Ishikawa (cell line): ENCODE results near the gene PRDM1.

ENCODE experiments used
- CEBPB ChIP-seq: IDR thresholded peaks from 2 replicates; pipeline ENCODE4 v1.6.1; 2012
- CREB1 ChIP-seq: IDR thresholded peaks from 2 replicates; pipeline ENCODE4 v1.6.1; 2012; ENCODE audit warnings: low read depth
- EGR1 ChIP-seq: IDR thresholded peaks from 2 replicates; pipeline ENCODE4 v1.6.1; 2012
- EP300 ChIP-seq: IDR thresholded peaks from 2 replicates; pipeline ENCODE4 v1.6.1; 2012; ENCODE audit warnings: borderline replicate concordance
- FOXM1 ChIP-seq: IDR thresholded peaks from 2 replicates; pipeline ENCODE4 v1.6.1; 2012; ENCODE audit warnings: low read depth, borderline replicate concordance
- RAD21 ChIP-seq: IDR thresholded peaks from 2 replicates; pipeline ENCODE4 v1.6.1; 2012; ENCODE audit warnings: low read depth
- TAF1 ChIP-seq: IDR thresholded peaks from 2 replicates; pipeline ENCODE4 v1.6.1; 2012; ENCODE audit warnings: low read depth, mild to moderate bottlenecking
- TCF12 ChIP-seq: IDR thresholded peaks from 2 replicates; pipeline ENCODE4 v1.6.1; 2012; ENCODE audit warnings: low read depth
- TEAD4 ChIP-seq: IDR thresholded peaks from 2 replicates; pipeline ENCODE4 v1.6.1; 2012
- YY1 ChIP-seq: IDR thresholded peaks from 2 replicates; pipeline ENCODE4 v1.6.1; 2012; ENCODE audit warnings: low read depth
- ZBTB7A ChIP-seq: IDR thresholded peaks from 2 replicates; pipeline ENCODE4 v1.6.1; 2012; ENCODE audit warnings: low read depth
- TF ChIP-seq, protein P1 (sequence below): IDR thresholded peaks from 2 replicates; pipeline ENCODE4 v1.6.1; 2012; ENCODE audit warnings: low read depth, mild to moderate bottlenecking
- TF ChIP-seq, protein P2 (sequence below): IDR thresholded peaks from 2 replicates; pipeline ENCODE4 v1.6.1; 2012
- TF ChIP-seq, protein P3 (sequence below): IDR thresholded peaks from 2 replicates; pipeline ENCODE4 v1.6.1; 2012

DNA sequence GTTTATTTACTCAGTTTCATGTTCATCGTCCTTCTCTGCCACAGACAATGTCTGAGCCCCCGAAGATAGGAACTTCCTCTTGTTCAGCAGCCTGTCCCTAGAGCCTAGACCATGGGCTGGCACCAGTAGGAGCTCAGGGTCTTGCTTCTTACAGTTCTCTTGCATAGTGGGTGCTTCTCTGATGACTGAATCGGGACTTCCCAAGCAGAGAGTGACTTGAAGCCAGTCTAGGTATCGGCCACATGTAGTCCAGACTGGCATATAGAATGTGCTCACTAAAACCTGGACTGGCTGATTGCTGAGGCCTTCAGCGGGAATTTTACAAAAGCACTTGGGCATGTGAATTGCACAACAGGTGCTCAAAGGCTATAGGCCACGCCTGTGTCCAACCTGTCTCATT lies 52.0 kb downstream of the PRDM1 start:
- TF ChIP-seq FOXM1 (no peak), EP300 (no peak), CREB1 (no peak), YY1 (no peak), TCF12 (no peak), RAD21 (no peak), ZBTB7A (no peak), EGR1 (no peak), TAF1 (no peak), TEAD4 (no peak), CEBPB (0 out of 2 replicates have a peak, but pooled peaks have one; percentile 38)
- TF ChIP-seq, protein P1, sequence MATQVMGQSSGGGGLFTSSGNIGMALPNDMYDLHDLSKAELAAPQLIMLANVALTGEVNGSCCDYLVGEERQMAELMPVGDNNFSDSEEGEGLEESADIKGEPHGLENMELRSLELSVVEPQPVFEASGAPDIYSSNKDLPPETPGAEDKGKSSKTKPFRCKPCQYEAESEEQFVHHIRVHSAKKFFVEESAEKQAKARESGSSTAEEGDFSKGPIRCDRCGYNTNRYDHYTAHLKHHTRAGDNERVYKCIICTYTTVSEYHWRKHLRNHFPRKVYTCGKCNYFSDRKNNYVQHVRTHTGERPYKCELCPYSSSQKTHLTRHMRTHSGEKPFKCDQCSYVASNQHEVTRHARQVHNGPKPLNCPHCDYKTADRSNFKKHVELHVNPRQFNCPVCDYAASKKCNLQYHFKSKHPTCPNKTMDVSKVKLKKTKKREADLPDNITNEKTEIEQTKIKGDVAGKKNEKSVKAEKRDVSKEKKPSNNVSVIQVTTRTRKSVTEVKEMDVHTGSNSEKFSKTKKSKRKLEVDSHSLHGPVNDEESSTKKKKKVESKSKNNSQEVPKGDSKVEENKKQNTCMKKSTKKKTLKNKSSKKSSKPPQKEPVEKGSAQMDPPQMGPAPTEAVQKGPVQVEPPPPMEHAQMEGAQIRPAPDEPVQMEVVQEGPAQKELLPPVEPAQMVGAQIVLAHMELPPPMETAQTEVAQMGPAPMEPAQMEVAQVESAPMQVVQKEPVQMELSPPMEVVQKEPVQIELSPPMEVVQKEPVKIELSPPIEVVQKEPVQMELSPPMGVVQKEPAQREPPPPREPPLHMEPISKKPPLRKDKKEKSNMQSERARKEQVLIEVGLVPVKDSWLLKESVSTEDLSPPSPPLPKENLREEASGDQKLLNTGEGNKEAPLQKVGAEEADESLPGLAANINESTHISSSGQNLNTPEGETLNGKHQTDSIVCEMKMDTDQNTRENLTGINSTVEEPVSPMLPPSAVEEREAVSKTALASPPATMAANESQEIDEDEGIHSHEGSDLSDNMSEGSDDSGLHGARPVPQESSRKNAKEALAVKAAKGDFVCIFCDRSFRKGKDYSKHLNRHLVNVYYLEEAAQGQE: no peak
- TF ChIP-seq, protein P2, sequence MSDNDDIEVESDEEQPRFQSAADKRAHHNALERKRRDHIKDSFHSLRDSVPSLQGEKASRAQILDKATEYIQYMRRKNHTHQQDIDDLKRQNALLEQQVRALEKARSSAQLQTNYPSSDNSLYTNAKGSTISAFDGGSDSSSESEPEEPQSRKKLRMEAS: no peak
- TF ChIP-seq, protein P3, sequence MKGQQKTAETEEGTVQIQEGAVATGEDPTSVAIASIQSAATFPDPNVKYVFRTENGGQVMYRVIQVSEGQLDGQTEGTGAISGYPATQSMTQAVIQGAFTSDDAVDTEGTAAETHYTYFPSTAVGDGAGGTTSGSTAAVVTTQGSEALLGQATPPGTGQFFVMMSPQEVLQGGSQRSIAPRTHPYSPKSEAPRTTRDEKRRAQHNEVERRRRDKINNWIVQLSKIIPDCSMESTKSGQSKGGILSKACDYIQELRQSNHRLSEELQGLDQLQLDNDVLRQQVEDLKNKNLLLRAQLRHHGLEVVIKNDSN: no peak
